ENCODE measurements around the gene BGN.
A peak's percentile ranks its signal among the peaks of the same experiment; 100 is the strongest.

The BGN gene

GRCh38 chrX:153462291-153462690, 32.5 kb upstream of the BGN start:
- DNase-seq: no peak

- no peak for DNase-seq
Observed at GRCh38 chrX:153463031-153463430, 31.7 kb upstream of the BGN start.

GRCh38 chrX:153463556-153463955, 31.2 kb upstream of the BGN start:
- DNase-seq: no peak

GRCh38 chrX:153464116-153464515, 30.7 kb upstream of the BGN start:
- no peak for DNase-seq

GRCh38 chrX:153465691-153466380, 28.9 kb upstream of the BGN start:
- no peak for DNase-seq

- no peak for DNase-seq
Observed at GRCh38 chrX:153468008-153468580, 26.7 kb upstream of the BGN start.

GRCh38 chrX:153469811-153470410, 24.9 kb upstream of the BGN start:
- no peak for DNase-seq

GRCh38 chrX:153470411-153471363, 24.1 kb upstream of the BGN start, which contains the start of gene HAUS7:
Gene HAUS7, minus strand, starts transcription at chrX:153470576. Its CDS starts 19 bp downstream, at chrX:153470557.
- DNase-seq: peak; percentile 88

- no peak for DNase-seq
Observed at GRCh38 chrX:153471663-153472280, 23.0 kb upstream of the BGN start.

- no peak for DNase-seq
Observed at GRCh38 chrX:153473126-153473525, 21.7 kb upstream of the BGN start.

- DNase-seq: no peak
Observed at GRCh38 chrX:153474266-153474665, 20.5 kb upstream of the BGN start.

GRCh38 chrX:153474718-153475117, 20.1 kb upstream of the BGN start:
- DNase-seq: peak; percentile 44

- no peak for DNase-seq
Observed at GRCh38 chrX:153475271-153475670, 19.5 kb upstream of the BGN start.

GRCh38 chrX:153475751-153476281, 19.0 kb upstream of the BGN start:
- DNase-seq: no peak

- no peak for DNase-seq
Observed at GRCh38 chrX:153476666-153477363, 18.0 kb upstream of the BGN start.

- DNase-seq: no peak
Observed at GRCh38 chrX:153477364-153477857, 17.4 kb upstream of the BGN start.

GRCh38 chrX:153477901-153478300, 16.9 kb upstream of the BGN start:
- no peak for DNase-seq

- no peak for DNase-seq
Observed at GRCh38 chrX:153478746-153479145, 16.0 kb upstream of the BGN start.

GRCh38 chrX:153481043-153481442, 13.7 kb upstream of the BGN start:
- no peak for DNase-seq

- no peak for DNase-seq
Observed at GRCh38 chrX:153482376-153483015, 12.3 kb upstream of the BGN start.

Data from T-helper 9 cell (primary cell).